HG03280 (cell line): ENCODE data around the gene ANKRD10.

Source experiments
- ATAC-seq: cut with Tn5 transposase; IDR thresholded peaks from one replicate; pipeline ENCODE4 v1.9.1; 2021; ENCODE audit warnings: mild to moderate bottlenecking, moderate library complexity; ENCODE audit not compliant: unreplicated experiment

The ANKRD10 gene

GRCh38 chr13:110835721-110836604 is 78.9 kb downstream of the ANKRD10 start:
- no peak for ATAC-seq

- no peak for ATAC-seq
These were observed 80.3 kb downstream of the ANKRD10 start for GRCh38 chr13:110834572-110834971.

- no peak for ATAC-seq
These were observed 82.3 kb downstream of the ANKRD10 start for GRCh38 chr13:110832531-110832930.

- ATAC-seq: no peak
These were observed 82.7 kb downstream of the ANKRD10 start for GRCh38 chr13:110832205-110832479.

- ATAC-seq: no peak
These were observed 83.2 kb downstream of the ANKRD10 start for GRCh38 chr13:110831437-110832204.

- no peak for ATAC-seq
These were observed 84.0 kb downstream of the ANKRD10 start for GRCh38 chr13:110830800-110831371.

- ATAC-seq: no peak
These were observed 84.5 kb downstream of the ANKRD10 start for GRCh38 chr13:110830331-110830730.

GRCh38 chr13:110829486-110829885 is 85.4 kb downstream of the ANKRD10 start:
- no peak for ATAC-seq

GRCh38 chr13:110828705-110829104 is 86.2 kb downstream of the ANKRD10 start:
- no peak for ATAC-seq
